ENCODE results near the gene GMEB1. TPM values are rescaled to one million over a fixed set of nuclear protein-coding genes. Genes with fewer than 3 reads are reported as not detected.
A peak's percentile ranks its signal among the peaks of the same experiment; 100 is the strongest.

GMEB1 gene
- total and polyA plus RNA-seq, 8 donors: 2.2 to 7.7 (median 4.1) TPM

DNA sequence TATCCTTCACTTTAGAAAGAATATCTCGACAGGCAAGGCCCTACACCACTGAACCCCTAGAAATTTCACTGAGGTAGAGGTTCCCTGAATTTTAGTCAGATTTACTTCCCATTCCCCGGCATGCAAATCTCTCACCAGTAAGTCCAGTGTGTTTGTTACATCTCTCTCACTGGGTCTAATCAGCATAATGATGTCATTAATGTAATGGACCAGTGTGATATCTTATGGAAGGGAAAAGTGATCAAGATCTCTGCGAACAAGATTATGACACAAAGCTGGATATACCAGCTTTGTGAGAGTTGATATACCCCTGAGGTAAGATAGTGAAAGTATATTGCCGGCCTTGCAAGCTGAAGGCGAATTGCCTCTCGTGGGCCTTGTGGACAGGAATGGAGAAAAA lies 12.2 kb upstream of the GMEB1 start:
- WGBS, 2 donors: 84 to 87% methylated on average over 6 of the region's 6 CpGs
- intact Hi-C loops (cut with DNase I): no loop called here
- Histone ChIP-seq H3K4me1 (no peaks in the 10 kb centered on the region), H3K27me3 (no peaks in the 10 kb centered on the region), H3K27ac (no peak overlapping the region), H3K4me3 (no peak overlapping the region), H3K9me3 (no peaks in the 10 kb centered on the region), H3K36me3 (no peaks in the 10 kb centered on the region)
- DNase-seq: no peak
- no peak for FAIRE-seq
- no peak for ATAC-seq
- TF ChIP-seq, protein P1, sequence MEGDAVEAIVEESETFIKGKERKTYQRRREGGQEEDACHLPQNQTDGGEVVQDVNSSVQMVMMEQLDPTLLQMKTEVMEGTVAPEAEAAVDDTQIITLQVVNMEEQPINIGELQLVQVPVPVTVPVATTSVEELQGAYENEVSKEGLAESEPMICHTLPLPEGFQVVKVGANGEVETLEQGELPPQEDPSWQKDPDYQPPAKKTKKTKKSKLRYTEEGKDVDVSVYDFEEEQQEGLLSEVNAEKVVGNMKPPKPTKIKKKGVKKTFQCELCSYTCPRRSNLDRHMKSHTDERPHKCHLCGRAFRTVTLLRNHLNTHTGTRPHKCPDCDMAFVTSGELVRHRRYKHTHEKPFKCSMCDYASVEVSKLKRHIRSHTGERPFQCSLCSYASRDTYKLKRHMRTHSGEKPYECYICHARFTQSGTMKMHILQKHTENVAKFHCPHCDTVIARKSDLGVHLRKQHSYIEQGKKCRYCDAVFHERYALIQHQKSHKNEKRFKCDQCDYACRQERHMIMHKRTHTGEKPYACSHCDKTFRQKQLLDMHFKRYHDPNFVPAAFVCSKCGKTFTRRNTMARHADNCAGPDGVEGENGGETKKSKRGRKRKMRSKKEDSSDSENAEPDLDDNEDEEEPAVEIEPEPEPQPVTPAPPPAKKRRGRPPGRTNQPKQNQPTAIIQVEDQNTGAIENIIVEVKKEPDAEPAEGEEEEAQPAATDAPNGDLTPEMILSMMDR (IDR thresholded peaks at IDR 0.05): no peak

DNA sequence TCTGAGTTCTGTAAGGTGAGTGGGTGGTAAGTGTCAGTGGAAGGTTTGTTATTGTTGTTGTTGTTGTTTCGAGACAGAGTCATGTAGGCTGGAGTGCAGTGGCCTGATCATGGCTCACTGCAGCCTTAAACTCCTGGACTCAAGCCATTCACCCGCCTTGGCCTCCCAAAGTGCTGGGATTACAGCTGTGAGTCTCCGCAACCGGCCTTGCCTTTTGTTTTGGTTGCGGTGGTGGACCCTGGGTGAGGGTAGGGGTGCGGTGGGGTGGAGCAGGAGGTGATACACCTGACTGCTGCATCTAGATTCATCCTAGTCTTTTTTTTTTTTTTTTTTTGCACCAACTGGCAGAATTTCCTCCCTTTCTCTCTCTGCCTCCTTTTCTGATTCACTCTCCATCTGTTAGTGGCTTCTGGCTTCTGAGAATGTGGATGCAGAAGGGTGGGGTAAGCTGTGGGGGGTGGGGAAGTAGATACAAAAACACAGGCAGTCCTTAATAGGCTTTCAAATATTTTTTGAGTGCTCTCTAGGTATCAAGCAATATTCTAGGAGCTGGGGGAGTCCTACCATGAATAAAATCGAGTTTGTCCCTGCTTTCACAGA lies 4.6 kb upstream of the GMEB1 start:
- TF ChIP-seq, protein P1 (IDR thresholded peaks at IDR 0.05): no peak
- no peaks in the 10 kb centered on the region for H3K9me3 ChIP-seq
- DNase-seq: no peak
- 69 to 73% methylated on average over 7 of the region's 7 CpGs for WGBS, 2 donors
- intact Hi-C loops (cut with DNase I): no loop called here
- H3K27ac ChIP-seq: no peak overlapping the region
- no peak for FAIRE-seq
- no peaks in the 10 kb centered on the region for H3K36me3 ChIP-seq
- no peak for ATAC-seq
- H3K4me3 ChIP-seq: no peak overlapping the region
- H3K4me1 ChIP-seq: peaks cover 0 to 7% (median 5%) of the 10 kb centered on the region in 3 donors
- no peaks in the 10 kb centered on the region for H3K27me3 ChIP-seq

DNA sequence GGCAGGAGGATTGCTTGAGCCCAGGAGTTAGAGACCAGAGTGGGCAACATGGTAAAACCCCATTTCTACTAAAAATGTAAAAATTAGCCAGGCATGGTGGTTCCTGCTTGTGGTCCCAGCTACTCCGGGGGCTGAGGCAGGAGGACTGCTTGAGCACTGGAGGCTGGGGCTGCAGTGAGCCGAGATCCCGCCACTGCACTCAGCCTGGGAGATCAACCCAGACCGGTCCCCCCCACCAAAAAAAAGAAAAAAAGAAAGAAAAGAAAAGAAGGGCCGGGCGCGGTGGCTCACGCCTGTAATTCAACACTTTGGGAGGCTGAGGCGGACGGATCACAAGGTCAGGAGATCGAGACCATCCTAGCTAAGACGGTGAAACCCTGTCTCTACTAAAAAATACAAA lies 1.8 kb upstream of the GMEB1 start:
- Histone ChIP-seq H3K9me3 (no peaks in the 10 kb centered on the region), H3K4me1 (peaks cover 4 to 7% (median 5%) of the 10 kb centered on the region in 3 donors), H3K4me3 (no peak overlapping the region), H3K27me3 (no peaks in the 10 kb centered on the region), H3K27ac (no peak overlapping the region), H3K36me3 (no peaks in the 10 kb centered on the region)
- no peak for ATAC-seq
- 93 to 94% methylated on average over 12 of the region's 12 CpGs for WGBS, 2 donors
- FAIRE-seq: no peak
- no peak for DNase-seq
- intact Hi-C loops (cut with DNase I): no loop called here
- TF ChIP-seq, protein P1 (IDR thresholded peaks at IDR 0.05): no peak

DNA sequence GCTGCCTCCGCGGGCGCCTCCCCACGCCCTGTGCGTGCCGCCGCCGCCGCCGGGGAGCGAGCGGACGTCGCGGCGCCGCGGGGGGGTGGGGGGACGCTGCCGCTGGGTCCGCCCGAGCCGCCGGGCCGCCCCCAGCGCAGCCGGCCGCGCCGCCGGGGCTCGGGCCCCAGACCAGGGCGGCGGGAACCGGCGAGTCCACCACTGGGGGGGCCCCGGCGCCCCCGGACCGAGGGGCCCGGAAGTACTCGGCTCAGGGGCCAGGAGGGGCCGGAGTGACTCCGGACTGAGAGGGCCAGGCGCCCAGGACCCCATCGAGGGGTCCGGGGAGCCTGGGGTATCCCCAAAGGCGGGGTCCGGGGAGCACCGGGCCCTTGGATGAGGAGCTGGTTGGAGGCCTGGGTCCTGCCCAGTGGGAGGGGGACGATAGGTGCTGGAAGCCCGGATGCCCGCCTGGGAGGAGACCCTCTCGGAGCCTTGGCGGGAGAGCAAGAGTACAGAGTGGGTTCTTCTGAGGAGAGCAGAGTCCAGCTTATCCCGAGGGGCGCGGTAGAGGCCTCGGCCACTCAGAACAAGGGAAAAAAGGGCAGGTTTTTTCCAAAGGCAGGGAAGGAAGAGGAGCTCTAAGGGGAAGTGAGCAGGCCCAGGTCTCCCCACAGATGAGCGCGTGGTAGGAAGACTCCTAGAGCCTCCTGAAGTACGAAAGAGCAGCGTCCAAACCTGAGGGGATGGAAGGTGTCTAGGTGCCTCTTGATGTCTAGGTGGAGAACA lies 556 bp downstream of the GMEB1 start:
- peak overlapping the region; percentile 84 to 96 (median 94) for H3K27ac ChIP-seq
- FAIRE-seq: no peak
- H3K9me3 ChIP-seq: no peaks in the 10 kb centered on the region
- peak; percentile 67 to 88 (median 72) for ATAC-seq
- WGBS, 2 donors: 0% methylated on average over 29 to 63 of the region's 63 CpGs
- peaks cover 4 to 7% (median 5%) of the 10 kb centered on the region in 3 donors for H3K4me1 ChIP-seq
- H3K27me3 ChIP-seq: no peaks in the 10 kb centered on the region
- no peaks in the 10 kb centered on the region for H3K36me3 ChIP-seq
- TF ChIP-seq, protein P1 (IDR thresholded peaks at IDR 0.05): no peak
- H3K4me3 ChIP-seq: peak overlapping the region; percentile 65 to 99 (median 90)
- DNase-seq: peak in 5 of 6 donors; percentile 42 to 82 (median 68)
- intact Hi-C loops (cut with DNase I): no loop called here

Measured in pancreas (tissue), 10 donors.